ENCODE results near the gene GPM6B.

GRCh38 chrX:13797512-13797911, 19.4 kb downstream of the GPM6B start:
- TF ChIP-seq CTCF (IDR thresholded peaks at IDR 0.05): no peak
- TF ChIP-seq POLR2A (IDR thresholded peaks at IDR 0.05): no peak

Data from heart left ventricle (tissue), 13 donors.